HL-60 (cell line): ENCODE data around the gene ESPNL.

ENCODE experiments used
- DNase-seq, 2 experiments: peaks; one replicate each; pipeline ENCODE4 v3.0.0-alpha.2; 2010 to 2020; ENCODE audit warnings: low read depth in 1 of 2, low spot score in 1 of 2
- H3K27ac ChIP-seq: fragments of 250-450 bp; sonication (Bioruptor Pico); replicated peaks from 2 replicates; pipeline ENCODE4 v1.5.1; 2020; ENCODE audit warnings: mild to moderate bottlenecking, moderate library complexity
- H3K27me3 ChIP-seq: fragments of 250-450 bp; sonication (Bioruptor Pico); 2 replicates; pipeline ENCODE4 v1.5.1; 2021; ENCODE audit warnings: mild to moderate bottlenecking, moderate library complexity; ENCODE audit not compliant: insufficient read depth, poor library complexity, severe bottlenecking
- H3K4me3 ChIP-seq: replicated peaks from 2 replicates; pipeline ENCODE4 v1.5.1; 2011; ENCODE audit warnings: mild to moderate bottlenecking, control low read depth, low read length; ENCODE audit not compliant: insufficient read depth
- GABPA ChIP-seq: IDR thresholded peaks from 2 replicates; pipeline ENCODE4 v1.6.1; 2012; ENCODE audit warnings: low read depth
- POLR2AphosphoS5 ChIP-seq: IDR thresholded peaks from 2 replicates; pipeline ENCODE4 v1.6.1; 2012; ENCODE audit warnings: low read depth
- SPI1 ChIP-seq: IDR thresholded peaks from 2 replicates; pipeline ENCODE4 v1.6.1; 2012; ENCODE audit warnings: low read depth, mild to moderate bottlenecking, borderline replicate concordance
- TF ChIP-seq, protein P1 (sequence below): IDR thresholded peaks from one replicate; pipeline ENCODE4 v1.5.1; 2011; ENCODE audit warnings: low read length, control low read depth, inconsistent platforms; ENCODE audit not compliant: insufficient read depth
- TF ChIP-seq, protein P2 (sequence below): IDR thresholded peaks from 2 replicates; pipeline ENCODE4 v1.6.1; 2012; ENCODE audit warnings: low read depth; ENCODE audit not compliant: insufficient replicate concordance

Gene ESPNL

DNA sequence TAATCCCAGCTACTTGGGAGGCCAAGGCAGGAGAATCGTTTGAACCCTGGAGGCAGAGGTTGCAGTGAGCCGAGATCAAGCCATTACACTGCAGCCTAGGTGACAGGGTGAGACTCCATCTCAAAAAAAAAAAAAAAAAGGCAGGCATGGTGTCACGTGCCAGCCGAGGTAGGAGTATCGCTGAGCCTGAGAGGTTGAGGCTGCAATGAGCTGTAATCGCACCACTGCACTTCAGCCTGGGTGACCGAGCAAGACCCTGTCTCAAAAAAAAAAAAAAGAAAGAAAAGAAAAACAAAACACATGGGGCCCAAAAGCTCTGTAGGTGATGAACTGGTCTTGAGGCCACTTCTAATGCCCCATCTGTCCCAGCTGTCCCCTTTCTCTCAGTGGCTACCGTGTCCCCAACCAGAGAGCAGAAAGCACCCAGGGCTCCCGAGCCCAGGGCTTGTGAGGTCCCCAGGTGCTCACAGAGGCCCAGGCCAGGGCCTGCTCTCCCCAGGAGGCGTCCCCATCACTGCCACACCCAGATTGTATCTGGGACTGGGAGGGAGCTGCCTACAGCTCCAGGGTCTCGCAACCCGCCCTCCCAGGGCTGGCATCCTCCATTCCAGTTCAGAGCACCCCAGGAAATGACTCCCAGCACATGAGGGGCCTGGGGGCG lies 46.9 kb downstream of the ESPNL start:
- H3K4me3 ChIP-seq, result no peak overlapping the region
- no peak overlapping the region for H3K27ac ChIP-seq
- H3K27me3 ChIP-seq, result no peaks in the 10 kb centered on the region
- no peak for TF ChIP-seq SPI1
- no peak for DNase-seq

DNA sequence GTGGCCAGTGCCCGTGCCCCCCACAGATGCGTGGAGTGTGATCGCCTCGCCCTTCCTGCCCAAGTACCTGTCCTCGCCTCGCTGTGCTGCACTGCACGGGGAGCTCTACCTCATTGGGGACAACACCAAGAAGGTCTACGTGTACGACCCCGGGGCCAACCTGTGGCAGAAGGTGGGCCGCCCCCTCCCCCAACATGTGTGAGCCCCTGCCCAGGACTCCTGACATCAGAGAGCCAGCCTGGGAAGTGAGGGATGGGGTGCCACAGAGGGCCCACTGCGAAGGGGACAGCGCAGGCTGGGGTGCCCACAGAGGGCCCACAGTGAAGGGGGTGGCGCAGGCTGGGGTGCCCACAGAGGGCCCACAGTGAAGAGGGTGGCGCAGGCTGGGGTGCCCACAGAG lies 48.8 kb downstream of the ESPNL start:
- H3K4me3 ChIP-seq, result no peak overlapping the region
- no peaks in the 10 kb centered on the region for H3K27me3 ChIP-seq
- no peak for TF ChIP-seq POLR2AphosphoS5
- TF ChIP-seq, protein P1, sequence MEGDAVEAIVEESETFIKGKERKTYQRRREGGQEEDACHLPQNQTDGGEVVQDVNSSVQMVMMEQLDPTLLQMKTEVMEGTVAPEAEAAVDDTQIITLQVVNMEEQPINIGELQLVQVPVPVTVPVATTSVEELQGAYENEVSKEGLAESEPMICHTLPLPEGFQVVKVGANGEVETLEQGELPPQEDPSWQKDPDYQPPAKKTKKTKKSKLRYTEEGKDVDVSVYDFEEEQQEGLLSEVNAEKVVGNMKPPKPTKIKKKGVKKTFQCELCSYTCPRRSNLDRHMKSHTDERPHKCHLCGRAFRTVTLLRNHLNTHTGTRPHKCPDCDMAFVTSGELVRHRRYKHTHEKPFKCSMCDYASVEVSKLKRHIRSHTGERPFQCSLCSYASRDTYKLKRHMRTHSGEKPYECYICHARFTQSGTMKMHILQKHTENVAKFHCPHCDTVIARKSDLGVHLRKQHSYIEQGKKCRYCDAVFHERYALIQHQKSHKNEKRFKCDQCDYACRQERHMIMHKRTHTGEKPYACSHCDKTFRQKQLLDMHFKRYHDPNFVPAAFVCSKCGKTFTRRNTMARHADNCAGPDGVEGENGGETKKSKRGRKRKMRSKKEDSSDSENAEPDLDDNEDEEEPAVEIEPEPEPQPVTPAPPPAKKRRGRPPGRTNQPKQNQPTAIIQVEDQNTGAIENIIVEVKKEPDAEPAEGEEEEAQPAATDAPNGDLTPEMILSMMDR, result no peak
- no peak for TF ChIP-seq SPI1
- TF ChIP-seq GABPA, result no peak
- TF ChIP-seq, protein P2, sequence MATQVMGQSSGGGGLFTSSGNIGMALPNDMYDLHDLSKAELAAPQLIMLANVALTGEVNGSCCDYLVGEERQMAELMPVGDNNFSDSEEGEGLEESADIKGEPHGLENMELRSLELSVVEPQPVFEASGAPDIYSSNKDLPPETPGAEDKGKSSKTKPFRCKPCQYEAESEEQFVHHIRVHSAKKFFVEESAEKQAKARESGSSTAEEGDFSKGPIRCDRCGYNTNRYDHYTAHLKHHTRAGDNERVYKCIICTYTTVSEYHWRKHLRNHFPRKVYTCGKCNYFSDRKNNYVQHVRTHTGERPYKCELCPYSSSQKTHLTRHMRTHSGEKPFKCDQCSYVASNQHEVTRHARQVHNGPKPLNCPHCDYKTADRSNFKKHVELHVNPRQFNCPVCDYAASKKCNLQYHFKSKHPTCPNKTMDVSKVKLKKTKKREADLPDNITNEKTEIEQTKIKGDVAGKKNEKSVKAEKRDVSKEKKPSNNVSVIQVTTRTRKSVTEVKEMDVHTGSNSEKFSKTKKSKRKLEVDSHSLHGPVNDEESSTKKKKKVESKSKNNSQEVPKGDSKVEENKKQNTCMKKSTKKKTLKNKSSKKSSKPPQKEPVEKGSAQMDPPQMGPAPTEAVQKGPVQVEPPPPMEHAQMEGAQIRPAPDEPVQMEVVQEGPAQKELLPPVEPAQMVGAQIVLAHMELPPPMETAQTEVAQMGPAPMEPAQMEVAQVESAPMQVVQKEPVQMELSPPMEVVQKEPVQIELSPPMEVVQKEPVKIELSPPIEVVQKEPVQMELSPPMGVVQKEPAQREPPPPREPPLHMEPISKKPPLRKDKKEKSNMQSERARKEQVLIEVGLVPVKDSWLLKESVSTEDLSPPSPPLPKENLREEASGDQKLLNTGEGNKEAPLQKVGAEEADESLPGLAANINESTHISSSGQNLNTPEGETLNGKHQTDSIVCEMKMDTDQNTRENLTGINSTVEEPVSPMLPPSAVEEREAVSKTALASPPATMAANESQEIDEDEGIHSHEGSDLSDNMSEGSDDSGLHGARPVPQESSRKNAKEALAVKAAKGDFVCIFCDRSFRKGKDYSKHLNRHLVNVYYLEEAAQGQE, result no peak
- no peak overlapping the region for H3K27ac ChIP-seq
- DNase-seq, result no peak

DNA sequence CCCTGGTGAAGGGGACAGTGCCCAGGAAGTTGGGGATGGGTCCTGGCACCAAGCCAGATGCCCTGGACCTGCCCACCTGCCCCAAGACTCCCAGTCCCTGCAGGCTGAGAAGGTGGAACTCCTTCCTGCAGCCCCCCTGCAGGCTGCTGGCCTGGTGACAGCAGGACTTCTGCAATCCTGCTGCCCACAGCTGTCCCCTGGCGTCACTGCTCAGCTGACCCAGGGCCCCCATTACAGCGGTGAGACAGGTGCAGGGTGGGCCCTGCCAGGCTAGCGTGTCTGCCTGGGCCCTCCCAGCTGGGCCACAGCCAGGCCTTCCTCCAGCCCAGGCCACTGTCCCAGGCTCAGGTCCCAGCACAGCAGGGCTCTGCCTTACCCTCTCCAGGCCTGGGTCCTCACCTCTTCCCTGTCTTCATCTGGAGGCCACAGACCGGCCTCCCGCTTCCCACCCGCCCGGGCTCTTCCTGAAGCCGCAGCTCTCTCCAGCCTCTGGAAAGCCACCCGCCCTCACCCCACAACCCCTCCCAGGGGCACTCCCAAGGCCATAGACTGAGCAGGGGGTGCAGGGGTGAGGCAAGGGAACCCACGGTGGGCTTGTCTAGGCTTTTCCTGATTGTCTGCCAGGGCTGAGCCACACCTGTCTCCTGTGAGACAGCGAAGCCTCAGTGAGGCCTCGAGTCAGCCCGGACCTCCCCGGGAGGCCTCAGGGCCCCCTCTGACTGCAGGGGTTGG lies 49.9 kb downstream of the ESPNL start:
- DNase-seq, result no peak
- no peaks in the 10 kb centered on the region for H3K27me3 ChIP-seq
- TF ChIP-seq, protein P1, result no peak
- TF ChIP-seq SPI1, result no peak
- TF ChIP-seq GABPA, result no peak
- TF ChIP-seq, protein P2, result no peak
- no peak for TF ChIP-seq POLR2AphosphoS5
- H3K4me3 ChIP-seq, result no peak overlapping the region
- no peak overlapping the region for H3K27ac ChIP-seq

DNA sequence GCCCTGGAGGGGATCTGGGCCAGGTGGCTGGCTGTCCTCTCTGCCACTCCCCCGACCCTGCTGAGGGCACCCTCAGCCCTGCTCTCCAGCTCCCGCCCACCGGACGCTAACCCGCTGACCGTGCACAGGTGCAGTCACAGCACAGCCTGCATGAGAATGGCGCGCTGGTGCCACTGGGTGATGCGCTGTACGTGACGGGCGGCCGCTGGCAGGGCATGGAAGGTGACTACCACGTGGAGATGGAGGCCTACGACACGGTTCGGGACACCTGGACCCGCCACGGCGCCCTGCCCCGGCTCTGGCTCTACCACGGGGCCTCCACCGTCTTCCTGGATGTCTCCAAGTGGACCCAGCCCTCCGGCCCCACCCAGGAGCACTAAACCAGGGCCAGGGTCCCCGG lies 50.5 kb downstream of the ESPNL start:
- Histone ChIP-seq H3K4me3 (no peak overlapping the region), H3K27ac (no peak overlapping the region), H3K27me3 (no peaks in the 10 kb centered on the region)
- no peak for DNase-seq
- TF ChIP-seq POLR2AphosphoS5 (no peak), GABPA (no peak), SPI1 (no peak)
- TF ChIP-seq, protein P2, result no peak
- TF ChIP-seq, protein P1, result no peak
